ENCODE measurements around the gene MRPS34. TPM values are rescaled to one million over a fixed set of nuclear protein-coding genes. Genes with fewer than 3 reads are reported as not detected.
A peak's percentile ranks its signal among the peaks of the same experiment; 100 is the strongest.

MRPS34 gene
- total and polyA plus RNA-seq, 9 of the 15 experiments (the other 6 are each of a cell fraction or from before 2014, with no cell fraction given), result 5.2 to 334 (median 92.8) TPM

DNA sequence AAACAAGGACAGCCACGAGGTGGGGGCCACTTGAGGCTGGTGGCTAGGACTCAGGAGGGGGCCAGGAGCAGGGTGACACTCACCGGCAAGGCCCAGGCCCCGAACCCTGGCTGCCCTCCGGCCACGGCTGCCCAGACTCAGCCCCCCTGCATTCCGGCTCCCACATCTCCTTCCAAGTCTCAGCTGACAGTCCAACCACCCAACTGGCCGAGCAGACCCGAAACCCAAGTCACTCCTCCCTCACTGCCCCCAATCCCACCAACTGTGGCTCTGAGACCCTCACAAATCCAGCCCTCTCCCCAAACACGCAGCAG, 44.3 kb upstream of the MRPS34 start (continued):
- TF ChIP-seq, protein P1, sequence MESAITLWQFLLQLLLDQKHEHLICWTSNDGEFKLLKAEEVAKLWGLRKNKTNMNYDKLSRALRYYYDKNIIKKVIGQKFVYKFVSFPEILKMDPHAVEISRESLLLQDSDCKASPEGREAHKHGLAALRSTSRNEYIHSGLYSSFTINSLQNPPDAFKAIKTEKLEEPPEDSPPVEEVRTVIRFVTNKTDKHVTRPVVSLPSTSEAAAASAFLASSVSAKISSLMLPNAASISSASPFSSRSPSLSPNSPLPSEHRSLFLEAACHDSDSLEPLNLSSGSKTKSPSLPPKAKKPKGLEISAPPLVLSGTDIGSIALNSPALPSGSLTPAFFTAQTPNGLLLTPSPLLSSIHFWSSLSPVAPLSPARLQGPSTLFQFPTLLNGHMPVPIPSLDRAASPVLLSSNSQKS (CRISPR knock-in tag; IDR thresholded peaks at IDR 0.05), result no peak
- TF ChIP-seq ARID2 (IDR thresholded peaks at IDR 0.05) (no peak), ZNF197 (CRISPR knock-in tag; IDR thresholded peaks at IDR 0.05; ENCODE audit: low read depth) (no peak)

DNA sequence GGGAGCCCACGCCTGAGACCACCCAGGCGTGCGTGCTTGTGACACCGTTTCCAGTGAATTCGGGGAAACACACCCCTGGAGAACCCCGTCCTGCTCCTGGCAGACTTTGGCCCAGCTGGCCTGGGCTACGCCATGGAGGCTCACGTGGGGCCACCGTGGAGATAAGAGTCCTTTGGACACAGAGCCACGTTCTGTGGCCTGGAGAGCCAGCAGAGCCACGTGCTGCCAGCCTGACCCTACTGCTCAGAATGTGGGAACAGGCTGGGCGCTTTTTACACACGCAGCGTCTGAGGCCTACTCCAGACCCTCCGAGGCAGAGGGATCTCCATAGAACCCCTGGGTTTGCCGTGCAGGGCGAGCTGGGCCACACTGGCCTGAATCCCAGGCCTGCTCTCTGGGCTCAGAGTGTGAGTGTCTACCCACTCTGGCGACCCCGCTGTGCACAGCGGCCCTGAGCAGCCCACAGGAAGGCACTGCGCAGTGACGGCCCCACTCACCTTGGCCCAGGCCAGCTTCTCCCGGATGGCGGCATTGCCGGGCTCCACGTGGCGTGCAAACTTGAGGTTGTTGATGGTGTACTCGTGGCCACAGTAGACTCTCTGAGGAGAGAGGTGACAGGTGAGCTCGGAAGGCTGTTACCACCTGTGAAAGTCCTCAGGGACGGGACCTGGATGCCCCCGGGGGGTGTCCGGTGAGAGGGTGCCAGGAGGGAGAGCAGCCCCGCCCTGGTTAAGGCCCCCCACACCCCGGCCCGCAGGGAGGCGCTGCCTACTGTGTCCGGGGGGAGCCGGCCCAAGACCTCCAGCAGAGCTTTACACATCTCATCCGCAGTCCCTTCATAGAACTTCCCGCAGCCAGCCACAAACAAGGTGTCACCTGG, 43.7 kb upstream of the MRPS34 start:
- WGBS (ENCODE audit: insufficient coverage, low coverage, missing lambda C conversion rate), result 93% methylated on average over 36 of the region's 40 CpGs
- DNase-seq (ENCODE audit: extremely low read depth in 1 of 4, low spot score in 3 of 4), result no peak
- intact Hi-C loops (cut with micrococcal nuclease), result no loop called here
- H3K9me3 ChIP-seq (replicated peaks; ENCODE audit: control insufficient read depth, insufficient read depth, low read depth, low read length), result no peaks in the 10 kb centered on the region
- H3K9ac ChIP-seq (ENCODE audit: insufficient read depth in 1 of 2, low read depth in 2 of 2, low read length in 2 of 2), result no peak overlapping the region; a peak in 1 of 4 replicates
- no peak for FAIRE-seq
- in situ Hi-C loops (cut with MboI), result no loop called here
- H3K27ac ChIP-seq (ENCODE audit: extremely low read depth, low read depth, low read length), result no peak overlapping the region
- no TSS peak for BruUV-seq (replicated peaks)
- no peak overlapping the region for H2AFZ ChIP-seq (ENCODE audit: low read depth, low read length)
- H3K27me3 ChIP-seq (ENCODE audit: control insufficient read depth in 2 of 2, insufficient read depth in 2 of 2, low read length in 2 of 2), result no peaks in the 10 kb centered on the region
- POLR2A ChIA-PET, result interaction anchor here (0.6 kb wide), 1 partner anchor 537 kb away, joined by 3 read pairs; no protein-coding TSS in a partner anchor
- H3K4me3 ChIP-seq, result no peak overlapping the region
- no peak for ATAC-seq
- no peaks in the 10 kb centered on the region for H3K79me2 ChIP-seq (ENCODE audit: control insufficient read depth, insufficient read depth, low read length)
- peaks cover 0 to 54% of the 10 kb centered on the region in 2 experiments; a peak in 3 of 5 replicates for H3K4me1 ChIP-seq (replicated peaks in 1 of 2; ENCODE audit: control insufficient read depth in 2 of 2, insufficient read depth in 2 of 2, low read length in 2 of 2)
- TF ChIP-seq GATAD2A (IDR thresholded peaks at IDR 0.05) (no peak), BMI1 (IDR thresholded peaks at IDR 0.05; ENCODE audit: low read length) (no peak)
- TF ChIP-seq, protein P2, sequence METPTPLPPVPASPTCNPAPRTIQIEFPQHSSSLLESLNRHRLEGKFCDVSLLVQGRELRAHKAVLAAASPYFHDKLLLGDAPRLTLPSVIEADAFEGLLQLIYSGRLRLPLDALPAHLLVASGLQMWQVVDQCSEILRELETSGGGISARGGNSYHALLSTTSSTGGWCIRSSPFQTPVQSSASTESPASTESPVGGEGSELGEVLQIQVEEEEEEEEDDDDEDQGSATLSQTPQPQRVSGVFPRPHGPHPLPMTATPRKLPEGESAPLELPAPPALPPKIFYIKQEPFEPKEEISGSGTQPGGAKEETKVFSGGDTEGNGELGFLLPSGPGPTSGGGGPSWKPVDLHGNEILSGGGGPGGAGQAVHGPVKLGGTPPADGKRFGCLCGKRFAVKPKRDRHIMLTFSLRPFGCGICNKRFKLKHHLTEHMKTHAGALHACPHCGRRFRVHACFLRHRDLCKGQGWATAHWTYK (CRISPR knock-in tag; IDR thresholded peaks at IDR 0.05), result peak; percentile 76
- TF ChIP-seq, protein P3, sequence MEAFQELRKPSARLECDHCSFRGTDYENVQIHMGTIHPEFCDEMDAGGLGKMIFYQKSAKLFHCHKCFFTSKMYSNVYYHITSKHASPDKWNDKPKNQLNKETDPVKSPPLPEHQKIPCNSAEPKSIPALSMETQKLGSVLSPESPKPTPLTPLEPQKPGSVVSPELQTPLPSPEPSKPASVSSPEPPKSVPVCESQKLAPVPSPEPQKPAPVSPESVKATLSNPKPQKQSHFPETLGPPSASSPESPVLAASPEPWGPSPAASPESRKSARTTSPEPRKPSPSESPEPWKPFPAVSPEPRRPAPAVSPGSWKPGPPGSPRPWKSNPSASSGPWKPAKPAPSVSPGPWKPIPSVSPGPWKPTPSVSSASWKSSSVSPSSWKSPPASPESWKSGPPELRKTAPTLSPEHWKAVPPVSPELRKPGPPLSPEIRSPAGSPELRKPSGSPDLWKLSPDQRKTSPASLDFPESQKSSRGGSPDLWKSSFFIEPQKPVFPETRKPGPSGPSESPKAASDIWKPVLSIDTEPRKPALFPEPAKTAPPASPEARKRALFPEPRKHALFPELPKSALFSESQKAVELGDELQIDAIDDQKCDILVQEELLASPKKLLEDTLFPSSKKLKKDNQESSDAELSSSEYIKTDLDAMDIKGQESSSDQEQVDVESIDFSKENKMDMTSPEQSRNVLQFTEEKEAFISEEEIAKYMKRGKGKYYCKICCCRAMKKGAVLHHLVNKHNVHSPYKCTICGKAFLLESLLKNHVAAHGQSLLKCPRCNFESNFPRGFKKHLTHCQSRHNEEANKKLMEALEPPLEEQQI (IDR thresholded peaks at IDR 0.05), result no peak
- TF ChIP-seq, protein P4, sequence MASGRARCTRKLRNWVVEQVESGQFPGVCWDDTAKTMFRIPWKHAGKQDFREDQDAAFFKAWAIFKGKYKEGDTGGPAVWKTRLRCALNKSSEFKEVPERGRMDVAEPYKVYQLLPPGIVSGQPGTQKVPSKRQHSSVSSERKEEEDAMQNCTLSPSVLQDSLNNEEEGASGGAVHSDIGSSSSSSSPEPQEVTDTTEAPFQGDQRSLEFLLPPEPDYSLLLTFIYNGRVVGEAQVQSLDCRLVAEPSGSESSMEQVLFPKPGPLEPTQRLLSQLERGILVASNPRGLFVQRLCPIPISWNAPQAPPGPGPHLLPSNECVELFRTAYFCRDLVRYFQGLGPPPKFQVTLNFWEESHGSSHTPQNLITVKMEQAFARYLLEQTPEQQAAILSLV (tag; IDR thresholded peaks at IDR 0.05), result no peak
- CTCF ChIA-PET (ENCODE audit: low intra/inter-chr PET ratio), result no interaction called here
- no peak overlapping the region for H3K4me2 ChIP-seq (ENCODE audit: insufficient read depth, low read length)
- H3K36me3 ChIP-seq (ENCODE audit: control insufficient read depth, insufficient read depth, low read length), result peaks cover 3% of the 10 kb centered on the region; the same call in 1 of the 3 replicates
- H4K20me1 ChIP-seq (replicated peaks; ENCODE audit: control insufficient read depth, insufficient read depth, low read length), result no peaks in the 10 kb centered on the region
- no peaks in the 10 kb centered on the region for H3K9me1 ChIP-seq (ENCODE audit: control insufficient read depth, insufficient read depth, low read length)
